ENCODE data around the gene NFKBIA. TPM values are rescaled to one million over a fixed set of nuclear protein-coding genes. Genes with fewer than 3 reads are reported as not detected.

Gene NFKBIA
- polyA plus RNA-seq, 1 experiment, result 51.6 TPM

DNA sequence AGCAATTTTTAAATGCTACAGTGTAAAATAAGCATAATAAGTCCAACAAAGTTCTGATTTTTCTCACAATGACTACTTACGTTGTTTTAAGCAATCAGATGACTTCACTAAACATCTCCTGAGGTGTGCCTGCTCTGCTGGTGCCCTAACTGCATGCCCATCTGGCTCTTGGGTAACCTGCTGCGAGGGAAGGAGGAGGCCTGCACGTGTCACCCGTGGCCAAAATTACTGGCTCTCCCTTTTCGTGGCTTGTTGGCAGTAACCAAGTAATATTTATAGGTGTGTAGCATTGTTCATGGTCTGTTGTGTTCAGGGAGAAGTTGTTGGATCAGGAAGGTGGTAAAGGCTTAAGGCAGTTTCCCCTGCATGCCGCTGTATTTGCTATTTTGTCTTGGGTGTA, 6.3 kb upstream of the NFKBIA start:
- Histone ChIP-seq H3K27ac (ENCODE audit: low read depth, low read length) (no peak overlapping the region), H3K9me3 (ENCODE audit: control insufficient read depth, insufficient read depth, low read length) (no peaks in the 10 kb centered on the region), H3K4me3 (ENCODE audit: low read depth, low read length) (no peak overlapping the region), H3K27me3 (ENCODE audit: control insufficient read depth, insufficient read depth, low read length) (no peaks in the 10 kb centered on the region)
- DNase-seq (ENCODE audit: low read depth, low spot score), result no peak
- TF ChIP-seq, protein P1, sequence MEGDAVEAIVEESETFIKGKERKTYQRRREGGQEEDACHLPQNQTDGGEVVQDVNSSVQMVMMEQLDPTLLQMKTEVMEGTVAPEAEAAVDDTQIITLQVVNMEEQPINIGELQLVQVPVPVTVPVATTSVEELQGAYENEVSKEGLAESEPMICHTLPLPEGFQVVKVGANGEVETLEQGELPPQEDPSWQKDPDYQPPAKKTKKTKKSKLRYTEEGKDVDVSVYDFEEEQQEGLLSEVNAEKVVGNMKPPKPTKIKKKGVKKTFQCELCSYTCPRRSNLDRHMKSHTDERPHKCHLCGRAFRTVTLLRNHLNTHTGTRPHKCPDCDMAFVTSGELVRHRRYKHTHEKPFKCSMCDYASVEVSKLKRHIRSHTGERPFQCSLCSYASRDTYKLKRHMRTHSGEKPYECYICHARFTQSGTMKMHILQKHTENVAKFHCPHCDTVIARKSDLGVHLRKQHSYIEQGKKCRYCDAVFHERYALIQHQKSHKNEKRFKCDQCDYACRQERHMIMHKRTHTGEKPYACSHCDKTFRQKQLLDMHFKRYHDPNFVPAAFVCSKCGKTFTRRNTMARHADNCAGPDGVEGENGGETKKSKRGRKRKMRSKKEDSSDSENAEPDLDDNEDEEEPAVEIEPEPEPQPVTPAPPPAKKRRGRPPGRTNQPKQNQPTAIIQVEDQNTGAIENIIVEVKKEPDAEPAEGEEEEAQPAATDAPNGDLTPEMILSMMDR (IDR thresholded peaks at IDR 0.05; ENCODE audit: low read depth, low read length), result no peak
- POLR2A ChIA-PET, result no interaction called here
- CTCF ChIA-PET, result interaction anchor here (0.7 to 16.5 kb wide), 6 partner anchors 161 to 738 kb away, joined by 4 to 418 read pairs (median 12); no protein-coding TSS in a partner anchor

DNA sequence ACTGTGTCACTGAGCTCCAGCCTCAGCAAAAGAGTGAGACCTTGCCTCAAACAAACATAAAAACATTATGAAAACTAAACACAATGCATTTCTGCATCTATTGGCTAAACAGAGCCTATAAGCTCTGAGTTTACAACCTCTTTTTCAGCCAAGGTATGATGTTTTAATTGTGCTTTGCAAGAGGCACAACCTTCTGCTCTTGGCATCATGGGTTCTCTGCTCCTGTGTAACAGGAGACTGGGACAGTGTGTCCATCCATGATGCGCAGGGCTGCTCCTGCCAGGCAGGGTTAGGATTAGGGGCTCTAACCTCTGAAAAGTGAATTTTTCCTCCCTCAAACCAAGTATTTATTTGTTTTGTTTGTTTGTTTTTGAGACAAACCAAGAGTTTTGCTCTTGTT, 5.0 kb upstream of the NFKBIA start:
- H3K27ac ChIP-seq (ENCODE audit: low read depth, low read length), result no peak overlapping the region
- H3K4me3 ChIP-seq (ENCODE audit: low read depth, low read length), result no peak overlapping the region
- CTCF ChIA-PET, result interaction anchor here (0.9 to 16.5 kb wide), 4 partner anchors 10 to 290 kb away, joined by 3 to 418 read pairs (median 13); no protein-coding TSS in a partner anchor
- no peaks in the 10 kb centered on the region for H3K27me3 ChIP-seq (ENCODE audit: control insufficient read depth, insufficient read depth, low read length)
- TF ChIP-seq, protein P1 (IDR thresholded peaks at IDR 0.05; ENCODE audit: low read depth, low read length), result no peak
- DNase-seq (ENCODE audit: low read depth, low spot score), result no peak
- POLR2A ChIA-PET, result interaction anchor here (1.1 kb wide), 1 partner anchor 117 kb away, joined by 5 read pairs; the partner anchor contains the start of gene PSMA6
- no peaks in the 10 kb centered on the region for H3K9me3 ChIP-seq (ENCODE audit: control insufficient read depth, insufficient read depth, low read length)

DNA sequence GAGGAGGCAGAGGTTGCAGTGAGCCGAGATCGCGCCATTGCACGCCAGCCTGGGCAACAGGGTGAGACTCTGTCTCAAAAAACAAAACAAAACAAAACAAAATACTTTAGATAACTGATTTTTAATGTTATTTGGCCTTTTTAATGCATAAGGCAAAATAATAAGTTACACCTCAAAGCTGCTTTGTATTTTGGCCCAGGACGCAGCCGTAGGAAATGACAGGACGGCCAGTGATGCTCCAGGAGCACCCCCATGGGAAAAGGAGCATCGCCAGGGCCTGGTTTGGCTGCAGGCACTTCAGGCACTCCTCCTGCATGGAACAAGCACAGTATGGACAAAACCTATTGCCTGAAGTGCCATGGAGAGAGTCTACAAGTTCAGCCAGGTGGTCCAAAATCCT, 3.5 kb upstream of the NFKBIA start:
- POLR2A ChIA-PET, result no interaction called here
- Histone ChIP-seq H3K9me3 (ENCODE audit: control insufficient read depth, insufficient read depth, low read length) (no peaks in the 10 kb centered on the region; the same call in 1 of the 2 replicates), H3K27ac (ENCODE audit: low read depth, low read length) (no peak overlapping the region), H3K27me3 (ENCODE audit: control insufficient read depth, insufficient read depth, low read length) (no peaks in the 10 kb centered on the region), H3K4me3 (ENCODE audit: low read depth, low read length) (no peak overlapping the region)
- CTCF ChIA-PET, result interaction anchor here (1.2 to 16.5 kb wide), 5 partner anchors 12 to 264 kb away, joined by 3 to 418 read pairs (median 3); no protein-coding TSS in a partner anchor
- TF ChIP-seq, protein P1 (IDR thresholded peaks at IDR 0.05; ENCODE audit: low read depth, low read length), result no peak
- DNase-seq (ENCODE audit: low read depth, low spot score), result no peak

DNA sequence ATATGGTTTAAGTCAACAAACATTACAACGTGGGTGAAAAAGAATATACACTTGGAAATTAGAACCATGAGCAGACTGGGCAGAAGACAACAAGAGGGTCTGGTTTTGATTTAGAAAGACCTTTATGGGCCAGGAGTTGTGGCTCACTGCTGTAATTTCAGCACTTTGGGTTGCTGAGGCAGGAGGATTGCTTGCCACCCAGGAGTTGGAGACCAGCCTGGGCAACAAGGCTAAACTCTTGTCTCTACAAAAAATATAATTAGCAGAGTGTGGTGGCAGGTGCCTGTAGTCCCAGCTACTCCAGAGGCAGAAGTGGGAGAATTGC, 2.7 kb upstream of the NFKBIA start:
- Histone ChIP-seq H3K4me3 (ENCODE audit: low read depth, low read length) (no peak overlapping the region), H3K27ac (ENCODE audit: low read depth, low read length) (no peak overlapping the region), H3K27me3 (ENCODE audit: control insufficient read depth, insufficient read depth, low read length) (no peaks in the 10 kb centered on the region), H3K9me3 (ENCODE audit: control insufficient read depth, insufficient read depth, low read length) (no peaks in the 10 kb centered on the region; the same call in 1 of the 2 replicates)
- TF ChIP-seq, protein P1 (IDR thresholded peaks at IDR 0.05; ENCODE audit: low read depth, low read length), result no peak
- CTCF ChIA-PET, result interaction anchor here (1.2 to 16.5 kb wide), 3 partner anchors 189 to 264 kb away, joined by 3 to 418 read pairs (median 23); no protein-coding TSS in a partner anchor
- POLR2A ChIA-PET, result no interaction called here
- DNase-seq (ENCODE audit: low read depth, low spot score), result no peak

DNA sequence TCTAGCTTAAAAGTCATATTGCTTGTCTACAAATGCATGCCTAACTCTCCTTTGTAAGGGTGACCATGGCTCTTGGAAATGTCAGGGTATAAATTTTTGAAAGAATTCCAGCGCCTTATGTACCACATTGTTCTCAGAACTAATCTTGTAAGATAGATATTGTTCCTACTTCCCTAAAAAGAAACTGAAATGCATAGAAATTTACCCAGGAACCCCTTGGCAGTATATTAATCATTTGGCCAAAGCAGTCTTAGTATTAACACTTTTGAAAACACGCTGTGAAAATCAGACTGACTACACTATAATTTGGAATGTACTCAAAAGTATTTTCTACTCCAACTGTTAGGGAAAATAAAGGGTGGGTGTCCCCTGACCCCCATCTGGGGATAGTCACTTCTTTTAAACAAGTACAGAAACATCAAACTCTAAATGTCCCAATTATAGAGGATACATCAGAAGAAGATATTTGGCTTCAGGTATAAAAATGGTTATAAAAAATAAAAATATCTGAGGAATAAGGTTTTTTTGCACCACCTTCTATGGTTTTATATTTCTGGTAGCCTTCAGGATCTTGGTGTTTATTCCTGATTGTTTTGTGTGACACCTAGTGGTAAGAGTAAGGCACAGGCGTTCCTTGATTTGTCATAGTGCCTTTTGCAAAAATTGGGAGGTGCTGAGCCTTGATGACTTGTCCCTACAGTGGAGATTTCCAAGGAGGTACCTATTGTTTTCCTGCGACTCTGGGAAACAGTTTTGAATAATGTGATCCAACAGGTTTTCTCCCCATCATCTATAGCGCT, 2.2 kb upstream of the NFKBIA start:
- Histone ChIP-seq H3K27me3 (ENCODE audit: control insufficient read depth, insufficient read depth, low read length) (no peaks in the 10 kb centered on the region), H3K4me3 (ENCODE audit: low read depth, low read length) (no peak overlapping the region), H3K27ac (ENCODE audit: low read depth, low read length) (no peak overlapping the region), H3K9me3 (ENCODE audit: control insufficient read depth, insufficient read depth, low read length) (no peaks in the 10 kb centered on the region; the same call in 1 of the 2 replicates)
- DNase-seq (ENCODE audit: low read depth, low spot score), result no peak
- ChIA-PET CTCF (interaction anchor here (0.6 to 16.5 kb wide), 17 partner anchors 13 to 292 kb away, joined by 3 to 418 read pairs (median 5); partner anchors contain the start of gene PSMA6), POLR2A (no interaction called here)
- TF ChIP-seq, protein P1 (IDR thresholded peaks at IDR 0.05; ENCODE audit: low read depth, low read length), result peak; percentile 84

Data from AG04450 (cell line).